Endothelial cell of umbilical vein (primary cell): ENCODE measurements around the gene CCPG1. TPM values are rescaled to one million over a fixed set of nuclear protein-coding genes. Genes with fewer than 3 reads are reported as not detected.

ENCODE experiments used
- BruUV-seq: library from RNA; stranded (reverse); fragments of 400-500 nt; replicated peaks from 2 replicates; lab custom pipeline; 2021; lab: Mats Ljungman, UMichigan
- CTCF ChIA-PET: fragments of 300-600, 350-600 bp; sonication (Branson Sonifier 250); formaldehyde crosslinking; loops from one replicate; lab custom pipeline; 2021; ENCODE audit warnings: antibody characterized with exemption, inconsistent platforms; lab: Charles Lee
- POLR2A ChIA-PET: fragments of 300-600, 350-600 bp; sonication (Branson Sonifier 250); formaldehyde crosslinking; loops from one replicate; lab custom pipeline; 2021; ENCODE audit warnings: antibody characterized with exemption, inconsistent platforms; lab: Charles Lee
- DNase-seq: peaks from one replicate; pipeline ENCODE4 v3.0.0-alpha.2; 2011; ENCODE audit warnings: low read depth, low spot score
- FAIRE-seq: peaks from 2 replicates; lab custom pipeline; 2011; peaks lifted over from hg19 to GRCh38; lab: Jason Lieb, UNC
- H2AFZ ChIP-seq: 2 replicates; pipeline ENCODE4 v1.6.0; 2012; ENCODE audit warnings: low read depth, low read length, control low read depth, inconsistent platforms
- H3K27ac ChIP-seq: 2 replicates; pipeline ENCODE4 v1.5.1; 2011; ENCODE audit warnings: low read depth, mild to moderate bottlenecking, control low read depth, low read length, moderate library complexity; ENCODE audit not compliant: insufficient read depth
- H3K27me3 ChIP-seq, 2 experiments: 2 replicates each; pipeline versions ENCODE4 v1.6.0 to v1.6.1; 2011; ENCODE audit warnings: low read length in 2 of 2, mixed read lengths in 1 of 2; ENCODE audit not compliant: control insufficient read depth in 2 of 2, insufficient read depth in 2 of 2
- H3K36me3 ChIP-seq, 2 experiments: 2 replicates in 1 of 2; 3 replicates in 1 of 2; pipeline ENCODE4 v1.5.1; 2011; ENCODE audit warnings: low read length in 2 of 2, mild to moderate bottlenecking in 1 of 2, moderate library complexity in 1 of 2; ENCODE audit not compliant: control insufficient read depth in 2 of 2, insufficient read depth in 2 of 2; ENCODE audit errors: extremely low read depth in 1 of 2
- H3K4me1 ChIP-seq: 3 replicates; pipeline ENCODE4 v1.5.1; 2011; ENCODE audit warnings: mild to moderate bottlenecking, low read length; ENCODE audit not compliant: control insufficient read depth, insufficient read depth; ENCODE audit errors: extremely low read depth
- H3K4me2 ChIP-seq: 2 replicates; pipeline ENCODE4 v1.6.1; 2011; ENCODE audit warnings: low read length, control low read depth, mixed read lengths; ENCODE audit not compliant: insufficient read depth
- H3K4me3 ChIP-seq, 3 experiments: fragments of 200-600 bp in 1 of 3; sonication (generic), shearing (Covaris generic) in 1 of 3; replicated peaks in 1 of 3; 2 replicates each; pipeline ENCODE4 v1.5.1; 2011 to 2016; ENCODE audit warnings: control low read depth in 3 of 3, low read length in 3 of 3, mild to moderate bottlenecking in 2 of 3, inconsistent platforms in 1 of 3, low read depth in 1 of 3, moderate library complexity in 1 of 3; ENCODE audit not compliant: insufficient read depth in 1 of 3
- H3K79me2 ChIP-seq: 2 replicates; pipeline ENCODE4 v1.6.0; 2012; ENCODE audit warnings: low read length, inconsistent platforms; ENCODE audit not compliant: control insufficient read depth, insufficient read depth
- H3K9ac ChIP-seq: replicated peaks from 2 replicates; pipeline ENCODE3; 2011; ENCODE audit warnings: low read length, control low read depth; ENCODE audit not compliant: insufficient read depth; ENCODE audit errors: extremely low read depth
- H3K9me1 ChIP-seq: replicated peaks from 3 replicates; pipeline ENCODE4 v1.6.0; 2011; ENCODE audit warnings: mild to moderate bottlenecking, low read length; ENCODE audit not compliant: control insufficient read depth, insufficient read depth; ENCODE audit errors: extremely low read depth
- H3K9me3 ChIP-seq: replicated peaks from 2 replicates; pipeline ENCODE4 v1.5.1; 2012; ENCODE audit warnings: low read length, inconsistent platforms; ENCODE audit not compliant: control insufficient read depth, insufficient read depth
- H4K20me1 ChIP-seq: replicated peaks from 2 replicates; pipeline ENCODE3; 2011; ENCODE audit warnings: mild to moderate bottlenecking, low read length; ENCODE audit not compliant: control insufficient read depth, insufficient read depth; ENCODE audit errors: extremely low read depth
- EZH2 ChIP-seq: IDR thresholded peaks from 2 replicates; pipeline ENCODE4 v1.6.1; 2012; ENCODE audit warnings: borderline replicate concordance, low read depth, mild to moderate bottlenecking, moderate library complexity, low read length, inconsistent platforms; ENCODE audit not compliant: severe bottlenecking
- FOS ChIP-seq: IDR thresholded peaks from 2 replicates; pipeline ENCODE4 v1.6.1; 2011; ENCODE audit warnings: mild to moderate bottlenecking, low read length, moderate library complexity, borderline replicate concordance; ENCODE audit not compliant: insufficient read depth
- GATA2 ChIP-seq: IDR thresholded peaks from 2 replicates; pipeline ENCODE4 v1.7.0; 2011; ENCODE audit warnings: low read depth, mild to moderate bottlenecking, moderate library complexity, mixed read lengths, low read length; ENCODE audit not compliant: insufficient read length, insufficient read depth
- JUN ChIP-seq: IDR thresholded peaks from 2 replicates; pipeline ENCODE4 v1.6.1; 2011; ENCODE audit warnings: borderline replicate concordance, low read depth; ENCODE audit not compliant: insufficient read length, insufficient read depth
- MYC ChIP-seq: IDR thresholded peaks from one replicate; pipeline ENCODE4 v1.6.1; 2011; ENCODE audit warnings: mild to moderate bottlenecking, low read depth, low read length
- POLR2A ChIP-seq: IDR thresholded peaks from 2 replicates; pipeline ENCODE4 v1.6.1; 2012; ENCODE audit warnings: low read depth, mild to moderate bottlenecking, control low read depth, low read length
- POLR2AphosphoS5 ChIP-seq: IDR thresholded peaks from 2 replicates; pipeline ENCODE4 v1.6.1; 2012; ENCODE audit warnings: low read depth, mild to moderate bottlenecking, control low read depth, low read length, moderate library complexity; ENCODE audit not compliant: insufficient read depth
- dilution Hi-C: fragments of 300-500 bp; cut with MboI; formaldehyde crosslinking; loops from one replicate; pipeline ENCODE4 v1.15.0; 2019; ENCODE audit warnings: low sequenced_read_pairs; ENCODE audit not compliant: extremely low pct_ligation_motif_present
- intact Hi-C: fragments of 100-400 bp; cut with micrococcal nuclease; formaldehyde crosslinking; loops from one replicate; pipeline ENCODE4 v1.10.0; 2022
- polyA plus RNA-seq, 4 experiments: library from polyadenylated mRNA; depleted of rRNA in 3 of 4; stranded (reverse) in 3 of 4; unstranded in 1 of 4; fragments of >200 nt; gene quantifications; 2 replicates each; pipeline versions ENCODE4 v1.2.1 to v1.2.3, GENCODE V29; 2011 to 2012; ENCODE audit warnings: missing spikeins in 1 of 4
- total RNA-seq: library from RNA; stranded (reverse); gene quantifications from 2 replicates; pipeline ENCODE4 v1.2.3, GENCODE V29; 2021
- TF ChIP-seq, protein P1 (sequence below), 2 donors: IDR thresholded peaks; 1 replicate in 1 of 2; 2 replicates in 1 of 2; pipeline ENCODE4 v1.5.1; 2011; ENCODE audit warnings: low read length in 2 of 2, mild to moderate bottlenecking in 2 of 2, moderate library complexity in 2 of 2, control low read depth in 1 of 2, inconsistent platforms in 1 of 2, low read depth in 1 of 2; ENCODE audit not compliant: insufficient read depth in 1 of 2; ENCODE audit errors: extremely low read depth in 1 of 2
- TF ChIP-seq, protein P2 (sequence below): IDR thresholded peaks from 2 replicates; pipeline ENCODE4 v1.6.1; 2011; ENCODE audit not compliant: insufficient read depth, insufficient read length

Gene CCPG1
- total and polyA plus RNA-seq, 2 donors (not counting 3 experiments of a cell fraction or from before 2014, with no cell fraction given), result 19.1 to 58.5 TPM

DNA sequence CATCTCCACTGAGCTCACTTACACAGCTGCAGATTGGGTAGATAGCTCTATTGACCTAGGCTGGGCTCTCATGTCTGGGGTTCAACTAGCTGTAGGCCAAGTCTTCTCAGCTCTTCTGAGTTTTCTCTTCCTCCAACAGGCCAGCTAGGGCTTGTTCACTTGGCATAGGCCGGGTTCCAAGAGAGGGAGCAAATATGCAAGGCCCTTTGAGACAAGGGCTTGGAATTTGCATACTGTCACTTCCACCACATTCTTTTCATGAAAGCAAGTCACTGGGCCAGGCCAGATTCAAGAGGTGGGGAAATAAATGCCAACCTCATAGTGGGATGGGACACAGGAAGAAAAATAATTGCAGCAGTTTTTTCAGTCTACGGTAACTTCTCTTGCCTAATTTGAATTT is 64.0 kb downstream of the CCPG1 start:
- dilution Hi-C loops (no loop called here), intact Hi-C loops (no loop called here)
- POLR2A ChIA-PET, result no interaction called here
- BruUV-seq, result no TSS peak
- no peaks in the 10 kb centered on the region for H4K20me1 ChIP-seq
- no peaks in the 10 kb centered on the region for H3K9me1 ChIP-seq
- no peak for TF ChIP-seq FOS
- TF ChIP-seq, protein P1, sequence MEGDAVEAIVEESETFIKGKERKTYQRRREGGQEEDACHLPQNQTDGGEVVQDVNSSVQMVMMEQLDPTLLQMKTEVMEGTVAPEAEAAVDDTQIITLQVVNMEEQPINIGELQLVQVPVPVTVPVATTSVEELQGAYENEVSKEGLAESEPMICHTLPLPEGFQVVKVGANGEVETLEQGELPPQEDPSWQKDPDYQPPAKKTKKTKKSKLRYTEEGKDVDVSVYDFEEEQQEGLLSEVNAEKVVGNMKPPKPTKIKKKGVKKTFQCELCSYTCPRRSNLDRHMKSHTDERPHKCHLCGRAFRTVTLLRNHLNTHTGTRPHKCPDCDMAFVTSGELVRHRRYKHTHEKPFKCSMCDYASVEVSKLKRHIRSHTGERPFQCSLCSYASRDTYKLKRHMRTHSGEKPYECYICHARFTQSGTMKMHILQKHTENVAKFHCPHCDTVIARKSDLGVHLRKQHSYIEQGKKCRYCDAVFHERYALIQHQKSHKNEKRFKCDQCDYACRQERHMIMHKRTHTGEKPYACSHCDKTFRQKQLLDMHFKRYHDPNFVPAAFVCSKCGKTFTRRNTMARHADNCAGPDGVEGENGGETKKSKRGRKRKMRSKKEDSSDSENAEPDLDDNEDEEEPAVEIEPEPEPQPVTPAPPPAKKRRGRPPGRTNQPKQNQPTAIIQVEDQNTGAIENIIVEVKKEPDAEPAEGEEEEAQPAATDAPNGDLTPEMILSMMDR (IDR thresholded peaks at IDR 0.05; ENCODE audit: extremely low read depth in 1 of 2, insufficient read depth in 1 of 2, low read depth in 1 of 2, low read length in 2 of 2), result no peak
- TF ChIP-seq GATA2, result no peak
- no peak for TF ChIP-seq MYC
- TF ChIP-seq, protein P2, sequence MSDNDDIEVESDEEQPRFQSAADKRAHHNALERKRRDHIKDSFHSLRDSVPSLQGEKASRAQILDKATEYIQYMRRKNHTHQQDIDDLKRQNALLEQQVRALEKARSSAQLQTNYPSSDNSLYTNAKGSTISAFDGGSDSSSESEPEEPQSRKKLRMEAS, result no peak
- no peak for TF ChIP-seq POLR2AphosphoS5
- no peak for TF ChIP-seq EZH2
- no peak for TF ChIP-seq JUN
- no peak for TF ChIP-seq POLR2A
- no peaks in the 10 kb centered on the region for H3K79me2 ChIP-seq
- H3K4me2 ChIP-seq, result no peak overlapping the region
- no peak overlapping the region for H3K27ac ChIP-seq
- CTCF ChIA-PET, result interaction anchor here (1.0 kb wide), 1 partner anchor 10 kb away, joined by 3 read pairs; no protein-coding TSS in a partner anchor
- H3K4me3 ChIP-seq, result no peak overlapping the region
- H3K4me1 ChIP-seq, result no peaks in the 10 kb centered on the region
- peaks cover 0 to 2% of the 10 kb centered on the region in 2 experiments for H3K36me3 ChIP-seq
- H2AFZ ChIP-seq, result no peak overlapping the region
- no peak overlapping the region for H3K9ac ChIP-seq
- no peaks in the 10 kb centered on the region for H3K9me3 ChIP-seq
- FAIRE-seq (no peak), DNase-seq (no peak)
- no peaks in the 10 kb centered on the region for H3K27me3 ChIP-seq
